GM12801 (cell line): ENCODE measurements around the gene DET1.

Source experiments
- TF ChIP-seq, protein P1 (sequence below): IDR thresholded peaks from one replicate; pipeline ENCODE4 v1.5.1; 2011; ENCODE audit warnings: control low read depth; ENCODE audit not compliant: insufficient read length; ENCODE audit errors: extremely low read depth

DET1 gene

DNA sequence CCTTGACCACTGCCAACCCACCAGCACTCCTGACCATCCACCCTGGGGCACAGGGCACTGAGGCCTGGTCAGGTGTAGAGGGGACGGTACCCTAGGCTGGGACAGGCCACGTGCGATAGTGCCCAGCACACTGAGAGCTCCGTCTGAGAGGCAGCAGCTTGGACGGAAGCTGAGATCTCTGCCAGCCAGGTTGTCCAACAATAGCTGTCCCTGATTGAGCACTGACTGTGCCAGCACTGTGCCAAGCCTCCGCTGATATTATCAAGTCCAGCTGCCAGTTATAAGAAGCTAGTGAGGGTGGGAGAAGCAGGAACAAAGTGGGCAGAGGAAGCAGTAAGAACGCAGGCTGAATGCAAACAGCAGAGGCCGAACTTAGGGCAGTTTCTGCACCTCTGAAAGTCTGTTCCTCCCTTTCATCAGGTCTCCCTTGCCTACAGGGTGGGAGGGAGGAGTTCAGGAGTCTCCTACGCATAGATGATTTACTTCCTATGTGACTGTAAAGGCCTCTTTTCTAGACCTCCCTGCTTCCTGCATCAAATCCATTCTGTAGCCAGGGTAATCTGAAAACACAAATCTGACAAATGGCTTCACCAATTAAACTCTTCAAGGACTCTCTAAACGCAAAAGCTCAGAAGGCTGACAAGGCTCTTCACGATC, 49.2 kb downstream of the DET1 start:
- TF ChIP-seq, protein P1, sequence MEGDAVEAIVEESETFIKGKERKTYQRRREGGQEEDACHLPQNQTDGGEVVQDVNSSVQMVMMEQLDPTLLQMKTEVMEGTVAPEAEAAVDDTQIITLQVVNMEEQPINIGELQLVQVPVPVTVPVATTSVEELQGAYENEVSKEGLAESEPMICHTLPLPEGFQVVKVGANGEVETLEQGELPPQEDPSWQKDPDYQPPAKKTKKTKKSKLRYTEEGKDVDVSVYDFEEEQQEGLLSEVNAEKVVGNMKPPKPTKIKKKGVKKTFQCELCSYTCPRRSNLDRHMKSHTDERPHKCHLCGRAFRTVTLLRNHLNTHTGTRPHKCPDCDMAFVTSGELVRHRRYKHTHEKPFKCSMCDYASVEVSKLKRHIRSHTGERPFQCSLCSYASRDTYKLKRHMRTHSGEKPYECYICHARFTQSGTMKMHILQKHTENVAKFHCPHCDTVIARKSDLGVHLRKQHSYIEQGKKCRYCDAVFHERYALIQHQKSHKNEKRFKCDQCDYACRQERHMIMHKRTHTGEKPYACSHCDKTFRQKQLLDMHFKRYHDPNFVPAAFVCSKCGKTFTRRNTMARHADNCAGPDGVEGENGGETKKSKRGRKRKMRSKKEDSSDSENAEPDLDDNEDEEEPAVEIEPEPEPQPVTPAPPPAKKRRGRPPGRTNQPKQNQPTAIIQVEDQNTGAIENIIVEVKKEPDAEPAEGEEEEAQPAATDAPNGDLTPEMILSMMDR = no peak

DNA sequence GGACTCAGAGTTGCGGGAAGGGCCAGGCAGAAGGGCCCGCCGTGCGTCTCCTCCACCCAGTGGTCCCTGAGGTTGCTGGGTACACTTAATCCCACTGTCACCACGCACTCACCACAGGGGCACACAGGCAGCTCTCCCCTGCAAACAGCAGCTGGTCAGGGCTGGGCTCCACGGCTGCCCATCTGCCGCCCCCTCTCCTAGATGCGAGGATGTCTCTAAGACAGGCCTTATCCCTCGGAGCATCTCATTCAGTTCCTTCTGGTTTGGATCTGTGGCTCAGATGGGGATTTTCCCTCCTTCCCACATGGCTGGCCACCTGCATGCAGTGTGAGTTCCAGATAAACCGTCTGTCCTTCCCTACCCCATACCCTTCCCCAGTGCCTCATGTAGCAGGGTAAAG, 52.6 kb downstream of the DET1 start:
- TF ChIP-seq, protein P1 = no peak

DNA sequence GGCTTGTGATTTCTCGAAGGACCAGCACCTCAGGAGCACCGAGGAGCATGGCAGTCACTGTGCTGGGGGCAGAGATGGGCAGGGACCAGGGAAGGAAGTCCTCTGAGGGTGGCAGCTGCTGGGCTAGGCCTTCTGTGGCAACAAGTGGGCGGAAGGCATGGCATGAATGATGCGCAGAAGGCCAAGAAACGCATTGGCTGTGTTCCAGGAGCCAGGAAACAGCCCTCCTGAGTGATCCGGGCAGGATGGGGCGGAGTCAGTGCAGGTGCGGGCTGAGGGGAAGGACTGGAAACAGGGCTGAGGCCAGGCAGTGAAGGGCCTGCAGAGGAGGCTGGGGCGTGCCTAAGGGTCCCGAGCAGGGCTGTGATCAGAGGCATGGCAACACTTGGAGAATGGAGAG, 55.3 kb downstream of the DET1 start:
- TF ChIP-seq, protein P1 = no peak

DNA sequence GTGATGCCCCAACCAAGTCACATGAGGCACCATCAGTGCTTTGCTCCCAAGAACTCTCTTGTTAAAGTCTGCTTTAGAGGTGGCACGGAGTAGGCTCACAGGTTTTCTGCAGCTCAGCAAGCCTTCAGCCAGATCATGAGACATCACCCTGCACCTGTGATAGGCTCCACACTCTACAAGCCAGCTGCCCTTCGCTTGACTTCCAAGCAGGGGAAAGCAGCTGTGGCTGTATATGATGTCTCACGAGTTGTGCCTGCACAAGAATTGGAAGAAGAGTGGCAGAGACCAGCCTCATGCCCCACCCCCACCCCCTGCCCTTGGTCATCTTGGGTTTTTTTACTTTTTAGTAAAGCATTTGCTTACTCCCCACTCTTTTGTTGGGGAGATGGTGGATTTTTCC, 56.4 kb downstream of the DET1 start:
- TF ChIP-seq, protein P1 = no peak

DNA sequence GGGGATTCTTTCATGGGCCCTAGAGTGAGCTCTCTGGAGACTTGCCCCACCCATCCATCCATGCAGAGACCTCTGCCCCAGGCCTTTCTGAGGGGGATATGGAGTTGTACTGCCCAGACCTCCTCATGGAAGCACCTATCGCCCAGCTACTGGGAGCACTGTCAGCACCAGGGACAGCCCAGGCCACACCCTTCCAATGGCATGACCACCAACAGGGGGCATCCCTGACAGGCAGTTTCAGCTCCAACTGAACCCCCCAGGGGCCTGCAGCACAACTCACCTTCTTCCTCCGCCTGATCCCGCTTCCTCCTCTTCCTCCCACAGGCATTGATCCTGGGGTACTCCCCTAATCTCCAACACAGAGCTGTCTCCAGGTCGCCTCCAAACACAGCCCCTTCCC, 57.2 kb downstream of the DET1 start:
- TF ChIP-seq, protein P1 = no peak

DNA sequence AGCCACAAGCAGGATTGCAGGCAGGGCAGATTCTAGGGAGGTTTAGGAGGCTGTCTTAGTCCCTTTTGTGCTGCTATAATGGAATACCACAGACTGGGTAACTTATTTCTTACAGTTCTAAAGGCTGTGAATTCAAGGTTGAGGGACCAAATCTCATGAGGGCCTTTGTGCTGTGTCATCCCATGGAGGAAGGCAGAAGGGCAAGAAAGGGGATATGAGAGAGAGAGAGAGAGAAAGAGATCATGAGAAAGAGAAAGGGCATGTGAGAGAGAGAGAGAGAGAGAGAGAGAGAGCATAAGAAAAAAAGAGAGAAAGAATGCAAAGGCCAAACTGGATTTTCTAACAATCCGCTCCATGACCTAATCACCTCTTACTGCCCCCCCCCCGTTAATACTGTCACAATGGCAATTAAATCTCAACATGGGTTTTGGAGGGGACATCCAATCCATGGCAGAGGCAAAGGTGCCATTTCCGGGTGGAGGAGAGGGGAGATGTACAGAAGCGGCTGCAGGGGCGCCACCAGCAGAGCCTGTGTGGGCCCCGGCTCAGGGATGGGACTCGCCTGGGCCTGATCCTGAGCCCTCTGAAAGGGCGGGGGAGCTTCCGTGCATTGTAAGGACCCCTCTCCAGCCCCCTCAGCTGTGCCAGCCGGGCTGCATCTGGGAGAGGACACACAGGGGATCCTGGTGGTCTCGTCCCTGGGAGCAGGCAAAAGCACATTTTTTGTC, 58.5 kb downstream of the DET1 start:
- TF ChIP-seq, protein P1 = no peak

DNA sequence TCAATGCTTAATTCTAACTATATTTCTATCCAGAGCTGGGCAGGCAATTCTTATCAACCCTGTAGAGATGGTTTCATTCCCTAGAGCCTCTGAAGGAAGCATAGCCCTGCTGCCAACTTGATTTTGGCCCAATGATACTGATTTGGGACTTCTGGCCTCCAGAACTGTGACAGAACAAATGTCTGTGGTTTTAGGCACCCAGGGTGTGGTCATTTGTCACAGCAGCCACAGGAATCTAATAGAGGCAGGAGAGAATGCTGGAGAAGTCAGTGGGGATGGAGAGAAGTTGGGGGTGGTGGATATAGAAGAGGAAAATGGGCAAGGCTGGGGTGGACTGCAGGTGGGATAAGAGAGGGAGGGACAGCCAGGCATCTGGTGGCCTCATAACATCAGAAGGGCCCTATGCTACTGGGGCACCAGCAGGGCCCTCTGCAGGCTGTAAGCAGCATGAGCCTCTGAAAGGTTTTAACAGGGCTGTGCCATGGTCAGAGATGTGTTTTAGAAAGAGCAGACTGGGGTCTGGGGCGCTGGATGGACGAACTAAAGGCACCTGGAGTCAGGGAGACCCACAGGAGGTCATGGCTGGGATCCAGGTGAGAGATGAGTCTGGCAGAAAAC, 59.2 kb downstream of the DET1 start:
- TF ChIP-seq, protein P1 = no peak
